ENCODE results near the gene WDR55. TPM values are rescaled to one million over a fixed set of nuclear protein-coding genes. Genes with fewer than 3 reads are reported as not detected.
"Not testable (repeated sequence)": the region's sequence is repeated elsewhere in the genome, so short reads cannot be mapped to it uniquely, and the experiment has no call there.

The WDR55 gene
- total and polyA plus RNA-seq, 8 donors = 10.2 to 19.2 (median 12.1) TPM

DNA sequence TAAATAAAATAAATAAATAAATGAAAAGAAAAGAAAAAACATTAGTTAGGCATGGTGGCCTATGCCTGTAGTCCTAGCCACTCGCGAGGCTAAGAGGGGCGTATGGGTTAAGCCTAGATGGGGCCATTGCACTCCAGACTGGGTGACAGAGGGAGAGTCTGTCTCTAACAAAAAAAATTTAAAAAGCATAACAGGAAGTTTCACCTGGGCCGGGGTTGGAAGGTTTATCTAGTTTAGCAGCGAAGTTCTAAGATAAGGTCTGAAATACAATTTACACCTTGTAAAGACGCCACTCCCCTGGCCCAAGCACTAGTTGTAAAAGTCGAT lies 53.5 kb downstream of the WDR55 start:
- peak overlapping the region in 1 of 4 donors; percentile 14 for H3K4me3 ChIP-seq
- WGBS, 2 donors = 49 to 56% methylated on average over 7 of the region's 7 CpGs
- ATAC-seq (no peak), DNase-seq (no peak), FAIRE-seq (no peak)
- H3K9me3 ChIP-seq = no peaks in the 10 kb centered on the region
- TF ChIP-seq, protein P1, sequence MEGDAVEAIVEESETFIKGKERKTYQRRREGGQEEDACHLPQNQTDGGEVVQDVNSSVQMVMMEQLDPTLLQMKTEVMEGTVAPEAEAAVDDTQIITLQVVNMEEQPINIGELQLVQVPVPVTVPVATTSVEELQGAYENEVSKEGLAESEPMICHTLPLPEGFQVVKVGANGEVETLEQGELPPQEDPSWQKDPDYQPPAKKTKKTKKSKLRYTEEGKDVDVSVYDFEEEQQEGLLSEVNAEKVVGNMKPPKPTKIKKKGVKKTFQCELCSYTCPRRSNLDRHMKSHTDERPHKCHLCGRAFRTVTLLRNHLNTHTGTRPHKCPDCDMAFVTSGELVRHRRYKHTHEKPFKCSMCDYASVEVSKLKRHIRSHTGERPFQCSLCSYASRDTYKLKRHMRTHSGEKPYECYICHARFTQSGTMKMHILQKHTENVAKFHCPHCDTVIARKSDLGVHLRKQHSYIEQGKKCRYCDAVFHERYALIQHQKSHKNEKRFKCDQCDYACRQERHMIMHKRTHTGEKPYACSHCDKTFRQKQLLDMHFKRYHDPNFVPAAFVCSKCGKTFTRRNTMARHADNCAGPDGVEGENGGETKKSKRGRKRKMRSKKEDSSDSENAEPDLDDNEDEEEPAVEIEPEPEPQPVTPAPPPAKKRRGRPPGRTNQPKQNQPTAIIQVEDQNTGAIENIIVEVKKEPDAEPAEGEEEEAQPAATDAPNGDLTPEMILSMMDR (IDR thresholded peaks at IDR 0.05) = no peak
- H3K27me3 ChIP-seq = peaks cover 0 to 6% (median 0%) of the 10 kb centered on the region in 4 donors
- H3K36me3 ChIP-seq = no peaks in the 10 kb centered on the region
- H3K27ac ChIP-seq = peak overlapping the region in 2 of 4 donors; percentile 34 to 44
- intact Hi-C loops (cut with DNase I) = loop anchor here in 2 of 3 donors (10.0 kb wide), 2 partner anchors 343 to 353 kb away; partner anchors contain the start of gene SLC4A9 (in 1 of the 2)
- H3K4me1 ChIP-seq = no peaks in the 10 kb centered on the region

DNA sequence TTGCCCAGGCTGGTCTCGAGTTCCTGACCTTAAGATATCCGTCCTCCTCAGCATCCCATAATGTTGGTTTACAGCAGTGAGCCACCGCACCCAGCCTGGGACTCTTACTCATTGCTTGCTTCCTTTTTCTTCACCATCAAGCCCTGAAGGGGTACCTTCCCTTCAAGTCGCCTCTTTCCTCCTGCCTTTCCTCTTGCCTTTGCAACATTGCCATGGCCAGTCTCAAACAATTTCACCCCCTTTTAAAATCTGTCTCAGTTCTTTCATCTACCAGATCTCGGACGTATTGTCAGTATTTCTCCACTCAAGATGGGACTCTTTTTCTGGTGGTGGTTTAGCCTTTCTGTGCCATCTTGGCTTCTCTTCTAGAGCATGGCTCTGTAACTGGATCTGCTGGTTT lies 56.0 kb downstream of the WDR55 start:
- WGBS, 2 donors = 38 to 48% methylated on average over 6 of the region's 6 CpGs
- H3K36me3 ChIP-seq; H3K4me3 ChIP-seq; H3K27ac ChIP-seq; DNase-seq; H3K9me3 ChIP-seq; ATAC-seq; H3K27me3 ChIP-seq; H3K4me1 ChIP-seq; FAIRE-seq; intact Hi-C loops (cut with DNase I): not testable (repeated sequence)

DNA sequence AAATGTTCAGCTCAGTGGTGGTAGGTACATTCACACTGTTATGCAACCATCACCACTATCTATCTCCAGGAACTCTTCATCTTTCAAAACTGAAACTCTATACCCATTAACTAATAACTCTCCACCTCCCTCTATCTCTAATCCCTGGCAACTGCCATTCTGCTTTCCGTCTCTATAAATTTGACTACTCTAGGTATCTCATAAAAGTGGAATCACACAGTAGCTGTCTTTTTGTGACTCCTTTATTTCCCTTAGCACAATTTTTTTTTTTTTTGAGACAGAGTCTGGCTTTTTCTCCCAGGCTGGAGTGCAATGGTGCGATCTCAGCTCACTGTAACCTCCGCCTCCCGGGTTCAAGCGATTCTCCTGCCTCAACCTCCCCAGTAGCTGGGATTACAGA lies 56.7 kb downstream of the WDR55 start:
- FAIRE-seq; intact Hi-C loops (cut with DNase I); ATAC-seq; DNase-seq; H3K27me3 ChIP-seq; H3K4me3 ChIP-seq; H3K36me3 ChIP-seq; H3K4me1 ChIP-seq; H3K27ac ChIP-seq; H3K9me3 ChIP-seq: not testable (repeated sequence)
- 61 to 70% methylated on average over 5 of the region's 5 CpGs for WGBS, 2 donors

Small RNA genes lying within 50 kb of the gene (microRNA-seq; reads per million reads assigned to microRNA genes)
- 0 to 1.8 reads per million in 2 donors for gene MIR3655

Other genes starting within 250 kb of the WDR55 start
- 10 to 100 TPM in 4 of 6 donors, 1 to 10 TPM in 2; 7.2 to 19.9 (median 12.1) TPM for gene EIF4EBP3, start 117.2 kb upstream of the WDR55 start, total RNA-seq
- gene EIF4EBP3, start 117.2 kb upstream of the WDR55 start, polyA plus RNA-seq = 10 to 100 TPM; 52.7 to 55.5 TPM
- 10 to 100 TPM in 4 of 6 donors, 1 to 10 TPM in 2; 7.0 to 14.3 (median 11.2) TPM for gene SRA1, start 107.4 kb upstream of the WDR55 start, total RNA-seq
- gene SRA1, start 107.4 kb upstream of the WDR55 start, polyA plus RNA-seq = 10 to 100 TPM; 20.5 to 29.7 TPM
- gene APBB3, start 100.3 kb upstream of the WDR55 start, total RNA-seq = 10 to 100 TPM in 4 of 6 donors, 1 to 10 TPM in 2; 8.1 to 20.0 (median 12.7) TPM
- gene APBB3, start 100.3 kb upstream of the WDR55 start, polyA plus RNA-seq = 10 to 100 TPM; 48.1 to 51.0 TPM
- 10 to 100 TPM; 17.0 to 36.5 (median 26.4) TPM for gene SLC35A4, start 100.1 kb upstream of the WDR55 start, total RNA-seq
- gene SLC35A4, start 100.1 kb upstream of the WDR55 start, polyA plus RNA-seq = 10 to 100 TPM; 19.5 to 24.9 TPM
- gene CD14, start 31.7 kb upstream of the WDR55 start, total RNA-seq = 10 to 100 TPM in 3 of 6 donors, 1 to 10 TPM in 3; 4.3 to 45.8 (median 16.1) TPM
- 10 to 100 TPM; 11.8 to 17.6 TPM for gene CD14, start 31.7 kb upstream of the WDR55 start, polyA plus RNA-seq
- 10 to 100 TPM in 1 of 6 donors, 1 to 10 TPM in 5; 5.5 to 12.3 (median 8.0) TPM for gene TMCO6, start 25.5 kb upstream of the WDR55 start, total RNA-seq
- 10 to 100 TPM; 17.2 to 19.7 TPM for gene TMCO6, start 25.5 kb upstream of the WDR55 start, polyA plus RNA-seq
- gene NDUFA2, start 17.3 kb upstream of the WDR55 start, total RNA-seq = 10 to 100 TPM; 20.7 to 31.9 (median 24.2) TPM
- gene NDUFA2, start 17.3 kb upstream of the WDR55 start, polyA plus RNA-seq = 100 to 1,000 TPM; 106 to 125 TPM
- gene IK, start 17.1 kb upstream of the WDR55 start, total RNA-seq = 10 to 100 TPM; 25.1 to 43.5 (median 28.1) TPM
- gene IK, start 17.1 kb upstream of the WDR55 start, polyA plus RNA-seq = 10 to 100 TPM; 31.2 to 53.4 TPM
- 1 to 10 TPM in 1 of 6 donors, under 1 TPM in 5; 0.37 to 1.0 (median 0.56) TPM for gene DND1, start 8.7 kb downstream of the WDR55 start, total RNA-seq
- gene DND1, start 8.7 kb downstream of the WDR55 start, polyA plus RNA-seq = 1 to 10 TPM; 3.5 to 3.8 TPM
- gene HARS1, start 26.5 kb downstream of the WDR55 start, total RNA-seq = 10 to 100 TPM; 24.7 to 34.7 (median 30.1) TPM
- gene HARS1, start 26.5 kb downstream of the WDR55 start, polyA plus RNA-seq = 10 to 100 TPM; 46.8 to 47.8 TPM
- 10 to 100 TPM in 1 of 6 donors, 1 to 10 TPM in 5; 5.9 to 15.9 (median 8.6) TPM for gene HARS2, start 26.6 kb downstream of the WDR55 start, total RNA-seq
- 10 to 100 TPM; 12.4 to 23.6 TPM for gene HARS2, start 26.6 kb downstream of the WDR55 start, polyA plus RNA-seq
- gene ZMAT2, start 35.5 kb downstream of the WDR55 start, total RNA-seq = 10 to 100 TPM; 10.5 to 28.0 (median 15.8) TPM
- 10 to 100 TPM; 21.2 to 42.9 TPM for gene ZMAT2, start 35.5 kb downstream of the WDR55 start, polyA plus RNA-seq
- gene PCDHA1, start 121.2 kb downstream of the WDR55 start, total RNA-seq = under 1 TPM in 4 of 6 donors, not detected in 2; 0.03 to 0.13 (median 0.09) TPM
- gene PCDHA1, start 121.2 kb downstream of the WDR55 start, polyA plus RNA-seq = under 1 TPM; 0.04 to 0.47 TPM
- gene PCDHA2, start 129.9 kb downstream of the WDR55 start, total RNA-seq = under 1 TPM in 5 of 6 donors, not detected in 1; 0.08 to 0.31 (median 0.12) TPM
- under 1 TPM; 0.19 to 0.40 TPM for gene PCDHA2, start 129.9 kb downstream of the WDR55 start, polyA plus RNA-seq
- gene PCDHA3, start 136.2 kb downstream of the WDR55 start, total RNA-seq = under 1 TPM; 0.24 to 0.79 (median 0.50) TPM
- gene PCDHA3, start 136.2 kb downstream of the WDR55 start, polyA plus RNA-seq = 1 to 10 TPM in 1 of 2 donors, under 1 TPM in 1; 0.27 to 1.2 TPM
- gene PCDHA4, start 142.2 kb downstream of the WDR55 start, total RNA-seq = 1 to 10 TPM in 4 of 6 donors, under 1 TPM in 2; 0.74 to 3.1 (median 1.5) TPM
- gene PCDHA4, start 142.2 kb downstream of the WDR55 start, polyA plus RNA-seq = under 1 TPM; 0.53 to 0.70 TPM
- under 1 TPM; 0.24 to 0.92 (median 0.48) TPM for gene PCDHA5, start 156.7 kb downstream of the WDR55 start, total RNA-seq
- gene PCDHA5, start 156.7 kb downstream of the WDR55 start, polyA plus RNA-seq = under 1 TPM; 0.80 to 0.96 TPM
- 1 to 10 TPM in 4 of 6 donors, under 1 TPM in 2; 0.31 to 1.7 (median 1.1) TPM for gene PCDHA6, start 163.1 kb downstream of the WDR55 start, total RNA-seq
- 1 to 10 TPM in 1 of 2 donors, under 1 TPM in 1; 0.42 to 1.6 TPM for gene PCDHA6, start 163.1 kb downstream of the WDR55 start, polyA plus RNA-seq
- gene PCDHA7, start 169.4 kb downstream of the WDR55 start, total RNA-seq = under 1 TPM; 0.19 to 0.84 (median 0.44) TPM
- under 1 TPM; 0.49 to 0.96 TPM for gene PCDHA7, start 169.4 kb downstream of the WDR55 start, polyA plus RNA-seq
- under 1 TPM; 0.08 to 0.76 (median 0.41) TPM for gene PCDHA8, start 176.3 kb downstream of the WDR55 start, total RNA-seq
- gene PCDHA8, start 176.3 kb downstream of the WDR55 start, polyA plus RNA-seq = under 1 TPM; 0.30 to 0.40 TPM
- under 1 TPM; 0.12 to 0.55 (median 0.23) TPM for gene PCDHA9, start 183.5 kb downstream of the WDR55 start, total RNA-seq
- under 1 TPM in 1 of 2 donors, not detected in 1; 0.19 TPM for gene PCDHA9, start 183.5 kb downstream of the WDR55 start, polyA plus RNA-seq
- 1 to 10 TPM; 1.4 to 6.7 (median 3.1) TPM for gene PCDHA10, start 191.0 kb downstream of the WDR55 start, total RNA-seq
- gene PCDHA10, start 191.0 kb downstream of the WDR55 start, polyA plus RNA-seq = under 1 TPM; 0.16 to 0.34 TPM
- 1 to 10 TPM in 4 of 6 donors, under 1 TPM in 2; 0.78 to 1.6 (median 1.2) TPM for gene PCDHA11, start 204.1 kb downstream of the WDR55 start, total RNA-seq
- under 1 TPM; 0.34 to 0.35 TPM for gene PCDHA11, start 204.1 kb downstream of the WDR55 start, polyA plus RNA-seq
- gene PCDHA12, start 210.4 kb downstream of the WDR55 start, total RNA-seq = 1 to 10 TPM in 4 of 6 donors, under 1 TPM in 2; 0.75 to 1.5 (median 1.3) TPM
- under 1 TPM; 0.42 to 0.54 TPM for gene PCDHA12, start 210.4 kb downstream of the WDR55 start, polyA plus RNA-seq
- 1 to 10 TPM in 3 of 6 donors, under 1 TPM in 3; 0.63 to 2.0 (median 1.2) TPM for gene PCDHA13, start 217.2 kb downstream of the WDR55 start, total RNA-seq
- gene PCDHA13, start 217.2 kb downstream of the WDR55 start, polyA plus RNA-seq = under 1 TPM; 0.27 to 0.35 TPM